GM23338 (cell line): ENCODE data around the gene DSCAML1. TPM values are rescaled to one million over a fixed set of nuclear protein-coding genes. Genes with fewer than 3 reads are reported as not detected.

Source experiments
- ATAC-seq: fragments of 200-7000 bp; cut with Tn5 transposase; 3 replicates; pipeline ENCODE4 v1.9.1; 2020
- DNase-seq: peaks from one replicate; pipeline ENCODE4 v3.0.0-alpha.2; 2015; ENCODE audit warnings: low spot score
- H2AFZ ChIP-seq: fragments of 200-600 bp; sonication (generic); 2 replicates; pipeline ENCODE4 v1.8.0; 2016; ENCODE audit warnings: antibody characterized with exemption, mild to moderate bottlenecking, moderate library complexity
- H3F3A ChIP-seq: fragments of 200-600 bp; sonication (generic); replicated peaks from 2 replicates; pipeline ENCODE4 v1.8.0; 2017; ENCODE audit warnings: antibody characterized with exemption, mixed run types, low read depth
- H3K27ac ChIP-seq: fragments of 200-600 bp; sonication (generic); 2 replicates; pipeline ENCODE4 v1.6.1; 2016; ENCODE audit warnings: low read depth
- H3K27me3 ChIP-seq: fragments of 200-600 bp; sonication (generic); 2 replicates; pipeline ENCODE4 v1.8.0; 2016; ENCODE audit warnings: mild to moderate bottlenecking, mixed run types, moderate library complexity; ENCODE audit not compliant: insufficient read depth
- H3K36me3 ChIP-seq: fragments of 200-600 bp; sonication (generic); 2 replicates; pipeline ENCODE4 v1.8.0; 2016; ENCODE audit warnings: mild to moderate bottlenecking; ENCODE audit not compliant: insufficient read depth
- H3K4me1 ChIP-seq: fragments of 200-600 bp; sonication (generic); 2 replicates; pipeline ENCODE4 v1.8.0; 2016; ENCODE audit warnings: mild to moderate bottlenecking, moderate library complexity; ENCODE audit not compliant: insufficient read depth
- H3K4me2 ChIP-seq: fragments of 200-600 bp; sonication (generic); 2 replicates; pipeline ENCODE4 v1.7.1; 2017; ENCODE audit warnings: mixed run types
- H3K4me3 ChIP-seq: fragments of 200-600 bp; sonication (generic); 2 replicates; pipeline ENCODE4 v1.6.1; 2016; ENCODE audit warnings: mixed run types
- H3K79me2 ChIP-seq: fragments of 200-600 bp; sonication (generic); replicated peaks from 2 replicates; pipeline ENCODE4 v1.8.0; 2017; ENCODE audit warnings: mild to moderate bottlenecking; ENCODE audit not compliant: insufficient read depth
- H3K9me2 ChIP-seq: fragments of 200-600 bp; sonication (generic); 2 replicates; pipeline ENCODE4 v1.8.0; 2017; ENCODE audit not compliant: insufficient read depth
- H4K20me1 ChIP-seq: fragments of 200-600 bp; sonication (generic); replicated peaks from 2 replicates; pipeline ENCODE4 v1.8.0; 2017; ENCODE audit warnings: mild to moderate bottlenecking; ENCODE audit not compliant: insufficient read depth
- H3K27ac Mint-ChIP-seq: 2 replicates; pipeline ENCODE4 v1.8.0; 2020; ENCODE audit warnings: inconsistent platforms, mild to moderate bottlenecking, moderate library complexity, mixed read lengths
- H3K27me3 Mint-ChIP-seq: 3 replicates; pipeline ENCODE4 v1.8.0; 2022; ENCODE audit warnings: low read depth, mild to moderate bottlenecking, moderate library complexity, mixed read lengths, inconsistent platforms; ENCODE audit not compliant: insufficient read depth, poor library complexity
- H3K36me3 Mint-ChIP-seq: 3 replicates; pipeline ENCODE4 v1.8.0; 2021; ENCODE audit warnings: low read depth, mild to moderate bottlenecking, inconsistent platforms, moderate library complexity, mixed read lengths
- H3K4me1 Mint-ChIP-seq: 3 replicates; pipeline ENCODE4 v1.8.0; 2020; ENCODE audit warnings: mild to moderate bottlenecking, inconsistent platforms, mixed read lengths
- H3K4me3 Mint-ChIP-seq: 3 replicates; pipeline ENCODE4 v1.8.0; 2021; ENCODE audit warnings: moderate library complexity, mild to moderate bottlenecking, inconsistent platforms, mixed read lengths
- H3K9me3 Mint-ChIP-seq: 3 replicates; pipeline ENCODE4 v1.8.0; 2020; ENCODE audit warnings: moderate library complexity, mild to moderate bottlenecking, inconsistent platforms, mixed read lengths
- CREB1 ChIP-seq: fragments of 250-450 bp; sonication (Bioruptor Pico); IDR thresholded peaks from 2 replicates; pipeline ENCODE4 v1.5.0; 2020; ENCODE audit warnings: low read depth, mild to moderate bottlenecking, moderate library complexity
- CTCF ChIP-seq, 2 experiments: fragments of 200-600 bp in 1 of 2; sonication (generic) in 1 of 2; conservative IDR thresholded peaks; 2 replicates each; pipeline versions ENCODE4 v1.5.1 to v1.6.1; 2016 to 2017; ENCODE audit warnings: antibody characterized with exemption in 2 of 2, low read depth in 2 of 2, mild to moderate bottlenecking in 2 of 2, moderate library complexity in 1 of 2
- ETS1 ChIP-seq: IDR thresholded peaks from 2 replicates; pipeline ENCODE4 v1.6.1; 2016; ENCODE audit warnings: antibody characterized with exemption
- EZH2 ChIP-seq: fragments of 200-600 bp; sonication (generic); IDR thresholded peaks from one replicate; pipeline ENCODE4 v1.8.0; 2017; ENCODE audit warnings: antibody characterized with exemption, mild to moderate bottlenecking, low read depth; ENCODE audit not compliant: unreplicated experiment
- EZH2phosphoT487 ChIP-seq: fragments of 200-600 bp; sonication (generic); IDR thresholded peaks from one replicate; pipeline ENCODE4 v1.8.1; 2018; ENCODE audit warnings: antibody characterized with exemption; ENCODE audit not compliant: unreplicated experiment
- JUNB ChIP-seq: IDR thresholded peaks from one replicate; pipeline ENCODE4 v1.6.1; 2016; ENCODE audit warnings: antibody characterized with exemption; ENCODE audit not compliant: unreplicated experiment
- NANOG ChIP-seq: IDR thresholded peaks from 2 replicates; pipeline ENCODE4 v1.6.1; 2016; ENCODE audit warnings: antibody characterized with exemption, borderline replicate concordance
- POLR2AphosphoS5 ChIP-seq: IDR thresholded peaks from 2 replicates; pipeline ENCODE4 v1.6.1; 2016; ENCODE audit warnings: antibody characterized with exemption, low read depth
- REST ChIP-seq: IDR thresholded peaks from one replicate; pipeline ENCODE4 v1.6.1; 2018; ENCODE audit warnings: antibody characterized with exemption; ENCODE audit not compliant: unreplicated experiment
- ZNF114 ChIP-seq: fragments of 250-450 bp; sonication (Bioruptor Pico); IDR thresholded peaks from 2 replicates; pipeline ENCODE4 v1.5.0; 2020; ENCODE audit warnings: mild to moderate bottlenecking, moderate library complexity
- ZNF331 ChIP-seq: fragments of 250-450 bp; sonication (Bioruptor Pico); IDR thresholded peaks from 2 replicates; pipeline ENCODE4 v1.5.0; 2020; ENCODE audit warnings: low read depth, mild to moderate bottlenecking, moderate library complexity
- polyA plus RNA-seq: library from polyadenylated mRNA; unstranded; fragments of >200 nt; fragmentation: Nextera tagmentation; extraction: Ambion mirVana; gene quantifications from 2 replicates; pipeline ENCODE4 v1.2.1, GENCODE V29; 2016
- total RNA-seq: library from RNA; depleted of rRNA; stranded (reverse); fragments of >200 nt; shearing (Covaris generic); gene quantifications from 2 replicates; pipeline ENCODE4 v1.2.3, GENCODE V29; 2014

Gene DSCAML1
- total and polyA plus RNA-seq, 2 experiments from 2014 or later: 0.17 TPM; not detected in 1

- no peak overlapping the region for H3K27ac ChIP-seq
- Mint-ChIP-seq H3K4me3 (no peak overlapping the region), H3K27ac (no peak overlapping the region), H3K9me3 (no peaks in the 10 kb centered on the region), H3K36me3 (no peaks in the 10 kb centered on the region), H3K4me1 (peaks cover 7% of the 10 kb centered on the region), H3K27me3 (peaks cover 2% of the 10 kb centered on the region)
- H3K79me2 ChIP-seq: no peaks in the 10 kb centered on the region
- no peak overlapping the region for H3K4me2 ChIP-seq
- H3K4me3 ChIP-seq: no peak overlapping the region
- no peaks in the 10 kb centered on the region for H3K36me3 ChIP-seq
- TF ChIP-seq CTCF (conservative IDR thresholded peaks at IDR 0.05; ENCODE audit: low read depth in 2 of 2) (no peak), EZH2phosphoT487 (no peak), ETS1 (no peak), ZNF331 (CRISPR knock-in tag) (no peak), POLR2AphosphoS5 (no peak), CREB1 (CRISPR knock-in tag) (no peak), REST (no peak), NANOG (no peak), EZH2 (no peak)
- H3K9me2 ChIP-seq: no peaks in the 10 kb centered on the region
- no peaks in the 10 kb centered on the region for H4K20me1 ChIP-seq
- no peaks in the 10 kb centered on the region for H3K27me3 ChIP-seq
- DNase-seq (no peak), ATAC-seq (no peak)
- H3K4me1 ChIP-seq: no peaks in the 10 kb centered on the region
- no peaks in the 10 kb centered on the region for H3F3A ChIP-seq
- no peak overlapping the region for H2AFZ ChIP-seq
These were observed 30.4 kb downstream of the DSCAML1 start for GRCh38 chr11:117766576-117766975.

GRCh38 chr11:117766026-117766425 lies 31.0 kb downstream of the DSCAML1 start:
- ATAC-seq: no peak
- Mint-ChIP-seq H3K27me3 (peaks cover 2% of the 10 kb centered on the region), H3K36me3 (no peaks in the 10 kb centered on the region), H3K9me3 (no peaks in the 10 kb centered on the region), H3K4me3 (no peak overlapping the region), H3K27ac (no peak overlapping the region), H3K4me1 (peaks cover 7% of the 10 kb centered on the region)
- Histone ChIP-seq H3K4me3 (no peak overlapping the region), H3K36me3 (no peaks in the 10 kb centered on the region), H3K9me2 (no peaks in the 10 kb centered on the region), H3K27ac (no peak overlapping the region), H3F3A (no peaks in the 10 kb centered on the region), H3K4me2 (no peak overlapping the region), H3K4me1 (no peaks in the 10 kb centered on the region), H2AFZ (no peak overlapping the region), H4K20me1 (no peaks in the 10 kb centered on the region), H3K79me2 (no peaks in the 10 kb centered on the region), H3K27me3 (no peaks in the 10 kb centered on the region)
- no peak for DNase-seq
- no peak for TF ChIP-seq JUNB
- no peak for TF ChIP-seq ZNF114 (CRISPR knock-in tag)
- TF ChIP-seq EZH2phosphoT487: no peak
- TF ChIP-seq NANOG: no peak
- TF ChIP-seq POLR2AphosphoS5: no peak
- TF ChIP-seq ZNF331 (CRISPR knock-in tag): no peak
- no peak for TF ChIP-seq EZH2
- TF ChIP-seq CTCF (conservative IDR thresholded peaks at IDR 0.05; ENCODE audit: low read depth in 2 of 2): no peak
